ENCODE data around the gene CELF2. TPM values are rescaled to one million over a fixed set of nuclear protein-coding genes. Genes with fewer than 3 reads are reported as not detected.
A peak's percentile ranks its signal among the peaks of the same experiment; 100 is the strongest.

Gene CELF2
- polyA plus RNA-seq, 1 experiment = 24.7 TPM

DNA sequence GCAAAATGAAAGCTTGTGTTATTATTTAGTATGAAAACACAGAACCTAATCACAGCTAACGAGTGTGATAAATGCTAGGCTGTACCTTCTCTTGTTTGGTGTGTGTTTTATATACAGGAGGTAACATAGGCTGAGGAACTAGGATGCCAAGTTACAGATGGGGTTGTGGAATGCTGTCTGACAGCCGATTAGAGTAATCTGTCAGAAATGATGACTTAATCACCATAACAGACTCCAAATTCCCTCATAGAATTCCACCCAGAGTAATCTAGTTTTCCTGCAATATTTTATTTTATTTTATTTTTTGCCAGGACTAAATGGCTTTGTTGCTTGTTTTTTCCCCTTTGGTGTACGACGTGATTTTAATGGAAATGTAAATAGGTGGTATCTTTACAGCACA, 221.2 kb downstream of the CELF2 start:
- no peak for DNase-seq (ENCODE audit: low read depth, low spot score)
- Histone ChIP-seq H3K9me3 (ENCODE audit: control insufficient read depth, insufficient read depth, low read length) (peaks cover 2% of the 10 kb centered on the region; the same call in 1 of the 2 replicates), H3K4me3 (ENCODE audit: low read depth, low read length) (no peak overlapping the region), H3K27me3 (ENCODE audit: control insufficient read depth, insufficient read depth, low read length) (no peaks in the 10 kb centered on the region), H3K27ac (ENCODE audit: low read depth, low read length) (no peak overlapping the region)
- TF ChIP-seq, protein P1, sequence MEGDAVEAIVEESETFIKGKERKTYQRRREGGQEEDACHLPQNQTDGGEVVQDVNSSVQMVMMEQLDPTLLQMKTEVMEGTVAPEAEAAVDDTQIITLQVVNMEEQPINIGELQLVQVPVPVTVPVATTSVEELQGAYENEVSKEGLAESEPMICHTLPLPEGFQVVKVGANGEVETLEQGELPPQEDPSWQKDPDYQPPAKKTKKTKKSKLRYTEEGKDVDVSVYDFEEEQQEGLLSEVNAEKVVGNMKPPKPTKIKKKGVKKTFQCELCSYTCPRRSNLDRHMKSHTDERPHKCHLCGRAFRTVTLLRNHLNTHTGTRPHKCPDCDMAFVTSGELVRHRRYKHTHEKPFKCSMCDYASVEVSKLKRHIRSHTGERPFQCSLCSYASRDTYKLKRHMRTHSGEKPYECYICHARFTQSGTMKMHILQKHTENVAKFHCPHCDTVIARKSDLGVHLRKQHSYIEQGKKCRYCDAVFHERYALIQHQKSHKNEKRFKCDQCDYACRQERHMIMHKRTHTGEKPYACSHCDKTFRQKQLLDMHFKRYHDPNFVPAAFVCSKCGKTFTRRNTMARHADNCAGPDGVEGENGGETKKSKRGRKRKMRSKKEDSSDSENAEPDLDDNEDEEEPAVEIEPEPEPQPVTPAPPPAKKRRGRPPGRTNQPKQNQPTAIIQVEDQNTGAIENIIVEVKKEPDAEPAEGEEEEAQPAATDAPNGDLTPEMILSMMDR (IDR thresholded peaks at IDR 0.05; ENCODE audit: low read depth, low read length) = no peak
- CTCF ChIA-PET = no interaction called here
- POLR2A ChIA-PET = no interaction called here

DNA sequence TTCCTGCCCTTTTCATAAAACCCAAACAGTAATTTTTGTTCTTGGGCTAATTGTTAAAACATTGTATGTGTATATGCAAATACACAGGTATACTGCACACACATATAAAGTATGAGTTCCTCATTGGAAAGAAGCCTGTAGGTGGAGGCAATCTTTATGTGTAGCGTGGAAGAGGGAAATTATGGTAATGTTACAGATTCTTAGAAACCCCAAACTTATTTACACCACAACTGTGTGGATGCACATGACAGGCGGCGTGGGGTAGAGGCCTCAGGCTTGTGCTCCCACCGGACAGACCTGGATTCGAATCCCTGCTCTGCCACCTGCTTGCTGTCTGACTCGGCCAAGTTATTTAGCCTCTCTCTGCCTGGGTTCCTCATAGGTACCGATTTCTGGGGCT, 223.0 kb downstream of the CELF2 start:
- TF ChIP-seq, protein P1 (IDR thresholded peaks at IDR 0.05; ENCODE audit: low read depth, low read length) = no peak
- ChIA-PET POLR2A (no interaction called here), CTCF (interaction anchor here (0.6 kb wide), 1 partner anchor 64 kb away, joined by 7 read pairs; no protein-coding TSS in a partner anchor)
- DNase-seq (ENCODE audit: low read depth, low spot score) = no peak
- Histone ChIP-seq H3K27ac (ENCODE audit: low read depth, low read length) (no peak overlapping the region), H3K27me3 (ENCODE audit: control insufficient read depth, insufficient read depth, low read length) (no peaks in the 10 kb centered on the region), H3K9me3 (ENCODE audit: control insufficient read depth, insufficient read depth, low read length) (peaks cover 2% of the 10 kb centered on the region; the same call in 1 of the 2 replicates), H3K4me3 (ENCODE audit: low read depth, low read length) (no peak overlapping the region)

DNA sequence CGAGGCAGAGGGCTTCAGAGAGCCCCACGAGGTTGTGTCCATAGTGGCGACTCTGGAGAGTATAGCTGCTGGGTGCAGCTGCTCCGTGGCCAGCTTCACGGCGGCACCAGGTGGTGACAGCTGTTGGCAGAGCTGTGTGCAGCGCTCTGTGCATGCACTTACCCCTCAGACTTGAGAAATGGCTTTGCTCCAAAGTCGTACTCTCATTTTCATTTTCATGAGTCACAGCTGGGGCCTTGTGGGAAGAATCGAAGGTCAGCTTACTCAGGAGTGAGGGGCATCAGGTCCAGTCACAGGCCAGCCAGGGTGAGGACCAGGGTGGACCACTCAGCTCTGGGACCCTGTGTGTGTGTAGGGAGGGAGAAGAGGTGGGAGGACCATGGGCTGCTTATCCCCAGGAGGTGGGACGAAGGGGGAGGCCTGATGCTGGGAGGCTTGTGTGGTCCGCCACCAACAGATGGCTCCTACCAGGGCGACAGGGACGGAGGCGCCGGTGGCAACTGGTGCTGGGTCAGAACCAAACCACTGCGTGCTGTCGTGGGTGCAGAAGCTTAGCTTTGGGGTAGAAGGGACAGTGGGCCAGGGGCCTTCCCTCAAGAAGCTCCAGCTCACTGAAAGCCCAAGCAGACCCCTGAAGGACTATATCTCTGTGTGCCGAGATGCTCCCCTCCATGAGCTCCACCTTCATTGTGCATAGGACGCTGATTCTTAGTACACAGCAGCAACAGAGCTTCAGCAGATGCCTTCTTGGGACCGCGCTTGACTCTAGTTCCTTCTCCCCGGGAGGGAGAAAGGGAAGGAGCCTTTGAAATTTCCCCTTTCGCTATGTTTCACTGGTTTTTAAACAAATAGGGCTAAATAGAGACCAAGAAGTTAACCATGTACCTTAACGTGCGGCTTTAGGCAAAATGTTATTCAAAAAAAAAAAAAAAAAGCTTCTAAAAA, 225.0 kb downstream of the CELF2 start:
- DNase-seq (ENCODE audit: low read depth, low spot score) = peak; percentile 51
- Histone ChIP-seq H3K27me3 (ENCODE audit: control insufficient read depth, insufficient read depth, low read length) (no peaks in the 10 kb centered on the region), H3K27ac (ENCODE audit: low read depth, low read length) (peak overlapping the region; percentile 74), H3K4me3 (ENCODE audit: low read depth, low read length) (no peak overlapping the region), H3K9me3 (ENCODE audit: control insufficient read depth, insufficient read depth, low read length) (peaks cover 5% of the 10 kb centered on the region)
- POLR2A ChIA-PET = interaction anchor here (0.6 kb wide), 1 partner anchor 33 kb away, joined by 4 read pairs; no protein-coding TSS in a partner anchor
- TF ChIP-seq, protein P1 (IDR thresholded peaks at IDR 0.05; ENCODE audit: low read depth, low read length) = no peak
- CTCF ChIA-PET = interaction anchor here (1.4 kb wide), 1 partner anchor 28 kb away, joined by 6 read pairs; no protein-coding TSS in a partner anchor

DNA sequence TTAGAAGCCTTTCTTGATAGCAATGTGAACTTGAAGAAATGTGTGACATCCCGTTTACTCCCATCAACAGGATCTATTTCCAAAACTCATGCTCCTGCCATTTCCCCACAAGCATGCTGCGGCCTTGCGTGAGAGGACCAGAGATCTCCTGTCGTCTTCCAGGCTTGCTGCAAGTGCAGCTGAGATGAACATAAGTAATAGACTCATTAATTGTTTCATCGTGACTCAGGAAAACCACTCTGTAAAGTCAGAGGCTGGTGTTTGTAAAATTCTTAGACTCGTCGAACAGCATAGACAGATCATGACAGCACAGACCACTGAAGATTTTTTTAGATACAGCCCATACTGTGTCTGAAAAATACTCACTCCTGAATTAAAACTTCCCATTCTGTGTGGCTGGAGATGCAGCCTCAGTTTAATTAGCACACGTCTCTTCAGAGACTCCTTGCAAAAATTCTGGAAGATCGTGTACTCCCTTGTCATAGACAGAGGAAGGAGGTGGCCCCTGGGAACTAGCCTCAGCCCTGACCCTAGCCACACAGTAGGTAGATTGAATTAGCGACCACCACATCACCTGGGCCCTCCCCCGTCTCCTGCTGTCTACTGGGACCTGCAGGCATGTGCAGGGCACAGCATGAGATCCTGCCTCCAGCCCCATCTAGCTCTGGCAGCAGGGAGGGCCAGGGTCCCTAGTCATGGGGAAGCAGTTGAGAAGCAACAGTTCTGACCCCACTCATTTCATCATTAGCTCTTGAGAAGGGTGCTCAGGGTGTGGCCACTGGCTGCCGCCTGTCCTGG, 226.0 kb downstream of the CELF2 start:
- Histone ChIP-seq H3K27me3 (ENCODE audit: control insufficient read depth, insufficient read depth, low read length) (no peaks in the 10 kb centered on the region), H3K9me3 (ENCODE audit: control insufficient read depth, insufficient read depth, low read length) (peaks cover 5% of the 10 kb centered on the region), H3K4me3 (ENCODE audit: low read depth, low read length) (no peak overlapping the region), H3K27ac (ENCODE audit: low read depth, low read length) (peak overlapping the region; percentile 74)
- peak; percentile 42 for DNase-seq (ENCODE audit: low read depth, low spot score)
- ChIA-PET POLR2A (no interaction called here), CTCF (no interaction called here)
- TF ChIP-seq, protein P1 (IDR thresholded peaks at IDR 0.05; ENCODE audit: low read depth, low read length) = no peak

Data from AG04450 (cell line).